HG03097 (cell line): ENCODE results near the gene PLAGL2.
"Not testable (repeated sequence)": the region's sequence is repeated elsewhere in the genome, so short reads cannot be mapped to it uniquely, and the experiment has no call there.

ENCODE experiments used
- ATAC-seq: cut with Tn5 transposase; IDR thresholded peaks from one replicate; pipeline ENCODE4 v1.9.1; 2021; ENCODE audit not compliant: unreplicated experiment, low FRiP score

PLAGL2 gene

GRCh38 chr20:32205843-32206759 is 1.4 kb downstream of the PLAGL2 start:
- ATAC-seq = no peak

GRCh38 chr20:32205110-32205842 is 2.3 kb downstream of the PLAGL2 start:
- no peak for ATAC-seq

- ATAC-seq = no peak
Observed at GRCh38 chr20:32204205-32205109, 3.1 kb downstream of the PLAGL2 start.

GRCh38 chr20:32203356-32204204 is 4.0 kb downstream of the PLAGL2 start:
- no peak for ATAC-seq

GRCh38 chr20:32201977-32202363 is 5.6 kb downstream of the PLAGL2 start:
- no peak for ATAC-seq

GRCh38 chr20:32201296-32201976 is 6.1 kb downstream of the PLAGL2 start:
- ATAC-seq = no peak

- no peak for ATAC-seq
Observed at GRCh38 chr20:32199006-32199405, 8.5 kb downstream of the PLAGL2 start.

GRCh38 chr20:32197136-32197535 is 10.4 kb downstream of the PLAGL2 start:
- ATAC-seq = not testable (repeated sequence)

- ATAC-seq = not testable (repeated sequence)
Observed at GRCh38 chr20:32196613-32197012, 10.9 kb downstream of the PLAGL2 start.

GRCh38 chr20:32195581-32195980 is 12.0 kb downstream of the PLAGL2 start:
- no peak for ATAC-seq

GRCh38 chr20:32193996-32194395 is 13.5 kb downstream of the PLAGL2 start:
- ATAC-seq = no peak

- not testable (repeated sequence) for ATAC-seq
Observed at GRCh38 chr20:32193336-32193735, 14.2 kb downstream of the PLAGL2 start.

GRCh38 chr20:32192698-32193097 is 14.8 kb downstream of the PLAGL2 start:
- ATAC-seq = no peak

- ATAC-seq = no peak
Observed at GRCh38 chr20:32191873-32192272, 15.7 kb downstream of the PLAGL2 start.

GRCh38 chr20:32191422-32191821 is 16.1 kb downstream of the PLAGL2 start:
- no peak for ATAC-seq

GRCh38 chr20:32190616-32191415 is 16.7 kb downstream of the PLAGL2 start:
- no peak for ATAC-seq

- ATAC-seq = no peak
Observed at GRCh38 chr20:32189691-32190615, 17.6 kb downstream of the PLAGL2 start.

- no peak for ATAC-seq
Observed at GRCh38 chr20:32189123-32189410, 18.5 kb downstream of the PLAGL2 start.
